ENCODE measurements around the gene AUTS2.

AUTS2 gene

DNA sequence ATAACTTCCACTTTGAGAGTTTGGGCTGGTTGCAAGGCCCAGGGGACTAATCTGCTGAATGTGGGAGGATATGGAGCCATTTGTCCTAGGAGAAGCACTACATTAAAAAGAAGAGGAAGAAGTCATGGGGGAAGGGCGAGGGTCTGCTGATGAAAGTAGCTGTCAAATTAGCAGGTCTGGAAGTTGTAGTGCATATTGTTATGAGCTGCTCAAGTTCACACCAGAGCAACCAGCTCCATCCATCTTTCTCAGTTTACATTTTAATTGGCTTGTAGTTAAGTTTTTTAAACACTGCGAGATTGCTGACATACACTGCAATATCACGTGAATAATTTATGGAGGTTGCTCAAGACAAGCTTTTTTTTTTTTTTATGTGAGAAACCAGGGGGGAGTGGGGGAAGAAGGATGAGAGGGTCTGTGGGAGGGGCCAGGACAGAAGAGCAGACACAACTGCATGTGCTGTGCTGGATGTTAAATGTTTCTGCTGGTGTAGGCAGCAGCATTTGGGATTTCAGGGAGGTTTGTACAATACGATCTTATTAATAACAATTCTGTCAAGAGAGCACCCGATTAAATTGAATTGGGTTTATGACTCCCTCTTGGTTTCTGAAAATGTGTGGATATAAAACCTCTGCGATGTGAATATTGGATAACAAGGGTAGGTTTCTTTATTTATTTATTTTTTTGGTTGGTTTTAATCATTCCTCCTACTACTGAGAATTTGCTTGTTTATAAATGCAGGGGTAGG, 774.7 kb downstream of the AUTS2 start:
- no peak overlapping the region for H3K4me3 ChIP-seq (ENCODE audit: low read depth, low read length)
- TF ChIP-seq, protein P1, sequence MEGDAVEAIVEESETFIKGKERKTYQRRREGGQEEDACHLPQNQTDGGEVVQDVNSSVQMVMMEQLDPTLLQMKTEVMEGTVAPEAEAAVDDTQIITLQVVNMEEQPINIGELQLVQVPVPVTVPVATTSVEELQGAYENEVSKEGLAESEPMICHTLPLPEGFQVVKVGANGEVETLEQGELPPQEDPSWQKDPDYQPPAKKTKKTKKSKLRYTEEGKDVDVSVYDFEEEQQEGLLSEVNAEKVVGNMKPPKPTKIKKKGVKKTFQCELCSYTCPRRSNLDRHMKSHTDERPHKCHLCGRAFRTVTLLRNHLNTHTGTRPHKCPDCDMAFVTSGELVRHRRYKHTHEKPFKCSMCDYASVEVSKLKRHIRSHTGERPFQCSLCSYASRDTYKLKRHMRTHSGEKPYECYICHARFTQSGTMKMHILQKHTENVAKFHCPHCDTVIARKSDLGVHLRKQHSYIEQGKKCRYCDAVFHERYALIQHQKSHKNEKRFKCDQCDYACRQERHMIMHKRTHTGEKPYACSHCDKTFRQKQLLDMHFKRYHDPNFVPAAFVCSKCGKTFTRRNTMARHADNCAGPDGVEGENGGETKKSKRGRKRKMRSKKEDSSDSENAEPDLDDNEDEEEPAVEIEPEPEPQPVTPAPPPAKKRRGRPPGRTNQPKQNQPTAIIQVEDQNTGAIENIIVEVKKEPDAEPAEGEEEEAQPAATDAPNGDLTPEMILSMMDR (IDR thresholded peaks at IDR 0.05; ENCODE audit: insufficient read depth, low read depth, low read length, missing control alignments), result no peak
- no peak for DNase-seq (ENCODE audit: low read depth)

DNA sequence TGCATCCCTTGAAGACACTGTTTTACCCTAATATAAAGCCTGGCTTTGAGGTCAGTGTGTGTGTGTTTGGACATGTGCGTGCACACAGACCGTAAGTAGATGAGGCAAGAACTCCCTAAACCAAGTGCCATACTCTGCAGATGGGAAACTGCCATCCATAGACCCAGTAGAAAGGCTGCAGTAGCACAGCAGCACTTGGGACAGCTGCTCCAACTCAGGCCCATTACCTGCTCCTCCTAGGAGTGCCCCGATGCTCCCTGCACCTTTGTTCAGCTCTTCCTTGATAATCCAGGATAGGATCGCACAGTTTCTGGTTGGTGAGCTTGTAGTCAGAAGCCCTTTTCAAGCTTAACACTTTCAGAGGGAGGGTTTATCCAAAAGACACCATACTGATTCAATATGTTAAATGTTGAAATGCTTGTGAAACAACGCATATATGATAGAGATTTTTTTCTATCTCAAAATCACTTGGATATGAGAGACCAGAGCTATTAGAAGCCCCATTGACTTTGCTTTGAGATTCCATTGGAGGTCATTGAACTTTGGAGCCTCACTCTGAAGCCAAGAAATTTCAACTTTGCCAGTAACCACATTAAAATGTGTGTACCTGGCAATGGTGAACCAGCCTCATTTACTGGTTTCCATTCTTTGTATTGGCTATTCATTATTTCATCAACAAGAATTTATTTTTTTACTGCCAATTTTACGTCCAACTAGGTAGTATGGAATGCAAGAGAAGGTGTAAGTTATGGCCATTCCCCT, 776.7 kb downstream of the AUTS2 start:
- TF ChIP-seq, protein P1 (IDR thresholded peaks at IDR 0.05; ENCODE audit: insufficient read depth, low read depth, low read length, missing control alignments), result no peak
- no peak overlapping the region for H3K4me3 ChIP-seq (ENCODE audit: low read depth, low read length)
- DNase-seq (ENCODE audit: low read depth), result no peak

DNA sequence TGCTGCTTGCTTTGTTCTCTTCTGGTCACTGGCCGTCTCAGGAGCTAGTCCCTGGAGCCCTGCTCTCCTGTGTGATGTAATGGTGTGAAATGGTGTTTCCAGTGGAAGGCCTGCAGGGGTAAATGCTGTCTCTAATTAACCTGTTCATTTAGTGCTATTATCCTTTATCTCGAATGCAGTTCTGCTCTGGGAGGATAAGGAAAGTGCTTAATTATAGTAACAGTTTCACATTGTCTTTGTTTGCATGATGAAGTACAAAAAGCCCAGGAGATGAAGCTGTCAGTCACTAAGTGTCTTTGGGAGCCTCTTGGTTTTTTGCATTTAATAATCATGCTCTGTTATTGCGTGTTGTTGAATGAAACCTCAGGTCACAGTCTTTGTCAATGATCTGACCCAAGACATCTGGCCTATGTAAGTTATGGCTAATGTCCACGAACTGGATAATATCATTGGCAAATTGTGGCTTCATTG, 778.3 kb downstream of the AUTS2 start:
- no peak for DNase-seq (ENCODE audit: low read depth)
- TF ChIP-seq, protein P1 (IDR thresholded peaks at IDR 0.05; ENCODE audit: insufficient read depth, low read depth, low read length, missing control alignments), result no peak
- H3K4me3 ChIP-seq (ENCODE audit: low read depth, low read length), result no peak overlapping the region

DNA sequence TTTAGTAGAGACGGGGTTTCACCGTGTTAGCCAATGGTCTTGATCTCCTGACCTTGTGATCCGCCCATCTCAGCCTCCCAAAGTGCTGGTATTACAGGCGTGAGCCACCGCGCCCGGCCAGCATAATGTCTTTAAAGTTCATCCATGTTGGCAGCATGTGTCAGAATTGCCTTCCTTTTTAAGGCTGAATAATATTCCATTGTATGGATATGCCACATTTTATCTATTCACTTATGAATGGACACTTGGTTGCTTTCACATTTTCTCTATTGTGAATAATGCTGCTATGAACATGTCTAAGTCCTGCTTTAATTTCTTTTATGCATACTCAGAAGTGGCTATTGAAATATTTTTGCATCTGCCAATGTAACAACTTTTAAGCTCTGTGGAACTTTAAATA, 779.7 kb downstream of the AUTS2 start:
- TF ChIP-seq, protein P1 (IDR thresholded peaks at IDR 0.05; ENCODE audit: insufficient read depth, low read depth, low read length, missing control alignments), result no peak
- no peak for DNase-seq (ENCODE audit: low read depth)
- no peak overlapping the region for H3K4me3 ChIP-seq (ENCODE audit: low read depth, low read length)

DNA sequence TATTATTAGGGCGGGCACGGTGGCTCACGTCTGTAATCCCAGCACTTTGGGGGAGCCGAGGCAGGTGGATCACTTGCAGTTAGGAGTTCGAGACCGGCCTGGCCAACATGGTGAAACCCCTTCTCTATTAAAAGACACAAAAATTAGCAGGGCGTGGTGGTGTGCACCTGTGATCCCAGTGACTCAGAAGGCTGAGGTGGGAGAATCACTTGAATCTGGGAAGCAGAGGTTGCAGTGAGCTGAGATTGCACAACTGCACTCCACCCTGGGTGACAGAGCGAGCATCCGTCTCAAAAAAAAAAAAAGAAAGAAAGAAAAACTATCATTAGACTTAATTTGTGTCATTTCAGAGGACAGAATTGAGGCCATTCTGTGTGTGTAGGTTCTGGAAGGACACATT, 780.9 kb downstream of the AUTS2 start:
- TF ChIP-seq, protein P1 (IDR thresholded peaks at IDR 0.05; ENCODE audit: insufficient read depth, low read depth, low read length, missing control alignments), result no peak

DNA sequence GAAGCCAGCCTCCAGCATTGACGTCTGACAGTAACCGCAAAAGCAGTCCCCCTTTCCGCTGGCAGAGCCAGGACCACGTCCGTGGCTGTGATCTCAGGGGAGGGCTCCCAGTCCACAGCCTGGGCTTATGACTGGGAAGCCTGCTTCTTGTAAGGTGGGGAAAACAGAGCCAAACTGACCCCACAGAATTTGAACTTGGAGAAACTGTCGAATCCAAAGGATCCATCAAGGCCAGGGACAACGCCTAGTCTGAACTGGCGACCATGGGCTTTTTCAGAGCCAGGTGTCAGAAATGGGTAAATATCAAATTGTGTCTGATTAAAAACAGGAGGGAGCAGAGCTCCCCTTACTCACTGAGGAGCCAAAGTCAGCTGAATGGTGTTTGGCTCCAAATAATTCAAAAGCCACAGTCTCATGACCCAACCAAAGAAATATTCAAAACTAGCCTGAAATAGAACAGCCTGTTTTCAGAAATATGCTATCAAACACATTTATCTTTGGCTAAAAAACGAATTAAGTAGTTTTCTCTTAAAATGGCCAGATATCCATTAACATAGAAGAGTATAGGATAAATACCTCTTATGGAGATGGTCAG, 782.2 kb downstream of the AUTS2 start:
- TF ChIP-seq, protein P1 (IDR thresholded peaks at IDR 0.05; ENCODE audit: insufficient read depth, low read depth, low read length, missing control alignments), result no peak
- DNase-seq (ENCODE audit: low read depth), result no peak
- H3K4me3 ChIP-seq (ENCODE audit: low read depth, low read length), result no peak overlapping the region

More for the DNA sequence above, 780.9 kb downstream of the AUTS2 start:
- H3K4me3 ChIP-seq (ENCODE audit: low read depth, low read length), result no peak overlapping the region
- DNase-seq (ENCODE audit: low read depth), result no peak
